Stimulated activated CD8-positive, alpha-beta memory T cell treated with anti-CD3 and anti-CD28 coated beads, Interleukin-4, amount 100 ng/mL, for 4 hours (primary cell): ENCODE measurements around the gene RPRD1B.

Source experiments
- DNase-seq, 2 donors: peaks; one replicate each; pipeline ENCODE4 v3.0.0-alpha.2; 2020; ENCODE audit warnings: low read depth in 2 of 2, low spot score in 1 of 2

Gene RPRD1B

GRCh38 chr20:38072898-38073297, 39.4 kb downstream of the RPRD1B start:
- DNase-seq: no peak

- DNase-seq: no peak
Measured at GRCh38 chr20:38073307-38074071, 39.9 kb downstream of the RPRD1B start.

GRCh38 chr20:38075161-38075998, 41.8 kb downstream of the RPRD1B start:
- no peak for DNase-seq

- DNase-seq: no peak
Measured at GRCh38 chr20:38076548-38076947, 43.0 kb downstream of the RPRD1B start.

GRCh38 chr20:38078084-38078483, 44.5 kb downstream of the RPRD1B start:
- DNase-seq: no peak

GRCh38 chr20:38079353-38079752, 45.8 kb downstream of the RPRD1B start:
- no peak for DNase-seq

- DNase-seq: no peak
Measured at GRCh38 chr20:38081575-38081974, 48.0 kb downstream of the RPRD1B start.

GRCh38 chr20:38082894-38083293, 49.3 kb downstream of the RPRD1B start:
- DNase-seq: no peak

GRCh38 chr20:38083338-38084048, 49.9 kb downstream of the RPRD1B start:
- no peak for DNase-seq

- no peak for DNase-seq
Measured at GRCh38 chr20:38084425-38084951, 50.9 kb downstream of the RPRD1B start.

GRCh38 chr20:38085026-38085425, 51.5 kb downstream of the RPRD1B start:
- no peak for DNase-seq

GRCh38 chr20:38089500-38089899, 56.0 kb downstream of the RPRD1B start:
- DNase-seq: no peak

GRCh38 chr20:38090061-38090460, 56.5 kb downstream of the RPRD1B start:
- DNase-seq: no peak

- no peak for DNase-seq
Measured at GRCh38 chr20:38091441-38092216, 58.1 kb downstream of the RPRD1B start.

- DNase-seq: no peak
Measured at GRCh38 chr20:38092260-38092857, 58.8 kb downstream of the RPRD1B start.

GRCh38 chr20:38092915-38093314, 59.4 kb downstream of the RPRD1B start:
- no peak for DNase-seq

- DNase-seq: no peak
Measured at GRCh38 chr20:38093641-38094077, 60.1 kb downstream of the RPRD1B start.

- no peak for DNase-seq
Measured at GRCh38 chr20:38094373-38094891, 60.9 kb downstream of the RPRD1B start.

- no peak for DNase-seq
Measured at GRCh38 chr20:38095017-38095686, 61.6 kb downstream of the RPRD1B start.
